Activated CD8-positive, alpha-beta memory T cell treated with anti-CD3 and anti-CD28 coated beads, Interleukin-2, amount 50 U/mL, for 4 hours (primary cell): ENCODE data around the gene IFNA16.
"Not testable (repeated sequence)": the region's sequence is repeated elsewhere in the genome, so short reads cannot be mapped to it uniquely, and the experiment has no call there.

Experiments used
- DNase-seq: peaks from one replicate; pipeline ENCODE4 v3.0.0-alpha.2; 2020

The IFNA16 gene

DNA sequence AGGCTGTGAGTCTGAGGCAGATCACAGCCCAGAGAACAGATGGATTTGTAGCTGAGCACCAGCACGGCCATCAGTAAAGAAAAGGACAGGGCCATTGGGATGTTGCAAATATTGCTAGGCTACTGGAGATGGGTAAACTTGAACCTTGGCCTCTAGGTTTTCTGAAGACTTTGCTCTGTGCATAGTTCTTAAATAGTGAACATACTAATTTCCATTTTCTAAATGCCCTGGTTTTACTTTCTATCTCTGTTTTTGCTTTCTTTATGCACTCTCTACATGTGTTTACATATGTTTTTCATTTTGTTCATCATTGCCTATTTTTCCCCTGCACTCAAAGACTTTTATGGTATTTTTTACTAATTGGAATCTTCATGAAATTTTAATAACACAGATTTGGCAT lies at the start of gene IFNA16:
IFNA16 (minus strand) TSS at position 101 of the 400 bp plus-strand sequence; CDS start at position 95, 6 bp downstream.
- not testable (repeated sequence) for DNase-seq

DNA sequence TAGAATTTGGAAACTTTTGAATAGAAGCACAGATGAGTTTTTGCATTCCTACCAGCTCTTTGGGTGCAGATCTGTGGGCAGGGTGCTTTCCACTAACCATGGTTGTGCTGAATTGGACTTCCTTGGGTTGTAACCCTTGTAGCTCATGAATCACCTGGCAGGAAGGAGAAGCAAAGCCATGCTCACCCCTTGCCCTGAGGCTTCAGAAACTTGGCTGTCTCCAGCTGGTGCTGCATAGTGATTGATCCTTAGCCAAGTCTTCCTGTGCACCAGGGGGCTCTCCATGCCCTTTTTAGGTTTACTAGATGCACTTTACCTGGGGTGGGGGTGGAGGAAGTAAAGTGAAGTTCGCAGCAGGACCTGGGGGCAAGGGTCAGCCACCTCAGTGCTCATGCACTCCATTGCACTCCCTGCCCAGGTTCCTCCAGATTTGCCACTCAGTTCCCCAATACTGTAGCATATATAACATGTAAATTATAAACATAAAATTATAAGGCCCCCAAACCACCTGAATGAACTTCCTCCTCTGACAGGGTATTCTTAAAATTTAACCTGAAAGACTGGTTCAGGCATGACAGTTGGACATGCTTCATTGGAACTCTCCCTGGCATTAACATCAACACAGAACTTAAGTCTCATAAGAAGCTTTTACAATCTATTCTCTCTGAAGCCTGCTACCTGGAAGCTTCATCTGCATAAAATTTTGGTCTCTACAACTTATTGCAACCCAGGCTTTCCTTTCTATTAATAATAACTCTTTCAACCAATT lies 48.5 kb upstream of the IFNA16 start:
- DNase-seq: no peak

GRCh38 chr9:21255538-21256212 lies 38.6 kb upstream of the IFNA16 start:
- no peak for DNase-seq

- no peak for DNase-seq
Observed at GRCh38 chr9:21252721-21253547, 35.8 kb upstream of the IFNA16 start.

- DNase-seq: no peak
Observed at GRCh38 chr9:21251638-21252037, 34.5 kb upstream of the IFNA16 start.

GRCh38 chr9:21251190-21251589 lies 34.1 kb upstream of the IFNA16 start:
- DNase-seq: no peak

DNA sequence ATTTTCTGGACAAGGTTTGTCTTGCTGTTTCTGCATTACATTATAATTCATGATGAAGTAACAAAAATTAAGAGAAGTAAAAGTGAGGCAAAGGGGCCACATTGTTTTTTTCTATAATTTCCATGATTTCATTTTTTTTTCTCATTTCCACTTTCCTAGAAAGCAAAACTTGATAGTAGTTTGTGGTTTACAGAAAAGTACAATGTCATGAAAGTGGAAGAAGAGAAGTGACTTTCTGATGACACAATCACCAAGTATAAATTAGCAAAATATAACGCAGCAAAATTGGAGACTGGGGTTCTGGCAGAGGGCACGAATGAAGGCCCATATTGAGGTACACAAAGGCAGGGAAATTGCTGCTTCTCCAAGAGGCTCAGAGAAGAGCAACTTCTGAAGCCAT lies 27.7 kb upstream of the IFNA16 start:
- no peak for DNase-seq

DNA sequence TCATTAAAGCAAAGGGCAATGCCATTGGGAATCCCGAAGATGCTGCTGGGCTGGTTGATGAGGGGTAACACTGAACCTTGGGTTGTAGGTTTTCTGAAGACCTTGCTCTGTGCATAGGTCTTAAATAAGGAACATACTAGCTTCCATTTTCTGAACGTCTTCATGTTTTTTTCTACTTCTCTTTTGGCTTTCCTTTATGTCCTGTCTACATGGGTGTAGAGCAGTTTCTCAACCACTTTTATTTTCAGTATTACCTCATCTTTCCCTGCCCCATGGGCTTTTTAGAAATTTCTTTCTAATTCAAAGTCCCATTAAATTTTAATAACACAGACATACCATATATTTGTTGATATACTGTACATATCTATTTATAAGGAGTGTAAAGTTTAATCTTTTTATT lies 22.8 kb upstream of the IFNA16 start, which contains the start of gene IFNA14:
IFNA14 (minus strand) TSS at position 95 of the 400 bp plus-strand sequence; CDS start at position 25, 70 bp downstream.
- no peak for DNase-seq

DNA sequence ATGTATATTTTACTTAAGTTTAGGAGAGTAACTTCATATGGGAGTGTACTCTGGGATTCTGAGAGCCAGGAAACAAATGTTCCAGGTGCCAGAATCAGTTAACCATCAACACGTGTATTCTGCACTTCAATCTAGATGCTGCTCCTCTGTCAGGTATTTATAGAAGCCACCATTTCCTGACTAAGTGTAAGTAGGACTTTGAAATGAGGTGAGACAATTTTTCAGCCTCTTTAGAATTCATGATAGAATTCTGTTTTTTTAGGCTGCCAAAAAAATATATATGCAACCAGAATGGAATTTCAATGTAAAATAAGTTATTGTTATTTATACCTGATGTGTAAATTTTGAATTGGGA lies 19.2 kb upstream of the IFNA16 start:
- not testable (repeated sequence) for DNase-seq

DNA sequence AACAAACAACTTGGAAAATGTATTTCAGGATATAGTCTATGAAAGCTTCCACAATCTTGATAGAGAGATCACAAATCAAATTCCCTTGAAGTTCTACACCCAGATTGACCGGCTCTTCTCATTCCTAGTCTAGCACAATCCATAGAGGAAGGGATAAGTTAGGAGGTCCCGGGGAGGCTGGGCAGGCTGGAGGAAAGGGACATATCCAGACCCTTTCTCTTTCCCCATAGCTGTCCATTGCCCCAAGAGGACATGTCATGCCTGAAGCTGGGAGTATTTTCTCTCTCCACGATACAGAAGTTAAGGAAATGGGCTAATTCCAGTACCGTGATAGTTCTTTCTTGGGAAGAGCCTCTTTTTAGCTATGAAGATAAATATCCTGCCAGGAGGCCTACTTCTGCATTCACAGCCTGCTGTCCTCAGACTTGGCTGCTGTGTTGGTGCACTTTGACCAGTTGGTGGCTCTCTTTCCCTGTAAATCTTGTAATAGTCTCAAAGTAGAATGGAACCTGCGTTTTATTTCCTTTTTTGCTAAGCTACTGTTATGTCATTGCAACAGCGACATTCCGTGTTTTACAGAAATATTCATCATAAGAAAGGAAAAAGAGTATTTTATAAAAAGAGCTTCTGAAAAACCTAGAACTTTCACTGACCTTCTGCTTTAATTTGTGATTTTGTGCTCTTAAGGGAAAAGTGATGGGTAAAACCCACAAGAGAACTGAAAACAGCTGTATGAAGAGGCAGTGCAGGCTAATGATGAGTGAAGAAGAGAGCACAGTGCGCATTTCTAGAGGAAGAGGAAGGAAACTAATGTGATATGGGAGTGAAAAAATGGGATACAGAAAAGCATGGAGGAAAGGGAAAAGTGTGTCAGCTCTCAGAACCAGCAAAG lies 18.6 kb upstream of the IFNA16 start:
- peak; percentile 22 for DNase-seq

DNA sequence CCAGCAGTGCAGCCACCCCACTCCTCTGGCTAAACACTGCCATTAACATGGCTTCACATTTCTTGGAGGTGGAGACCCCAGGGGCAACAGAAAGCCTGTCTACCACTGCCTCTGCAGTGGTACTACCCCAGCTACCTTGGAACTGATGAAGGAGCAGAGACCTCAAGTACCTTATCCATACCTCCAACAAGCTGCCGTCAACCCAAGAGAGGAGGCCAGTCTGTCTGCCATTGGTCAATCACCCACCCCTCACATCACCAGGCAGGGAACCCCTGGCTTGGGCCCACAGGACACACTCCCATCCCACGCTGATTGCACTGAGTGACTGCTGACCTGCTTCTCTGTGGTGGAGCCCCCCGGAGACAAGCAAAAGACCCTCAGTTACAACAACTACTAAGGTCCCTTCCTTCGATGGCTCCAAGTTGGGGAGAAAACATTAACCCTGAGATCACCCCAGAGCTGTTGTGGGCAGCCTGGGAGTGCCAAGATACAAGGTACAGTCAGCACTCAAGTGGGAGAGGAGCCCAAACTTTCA lies 17.1 kb upstream of the IFNA16 start:
- no peak for DNase-seq

GRCh38 chr9:21233258-21233657 lies 16.1 kb upstream of the IFNA16 start:
- DNase-seq: no peak

- DNase-seq: no peak
Observed at GRCh38 chr9:21228122-21228521, 11.0 kb upstream of the IFNA16 start, which contains the start of gene IFNA17. Gene IFNA17 (minus strand): TSS chr9:21228222. CDS start chr9:21228173, 49 bp downstream.

DNA sequence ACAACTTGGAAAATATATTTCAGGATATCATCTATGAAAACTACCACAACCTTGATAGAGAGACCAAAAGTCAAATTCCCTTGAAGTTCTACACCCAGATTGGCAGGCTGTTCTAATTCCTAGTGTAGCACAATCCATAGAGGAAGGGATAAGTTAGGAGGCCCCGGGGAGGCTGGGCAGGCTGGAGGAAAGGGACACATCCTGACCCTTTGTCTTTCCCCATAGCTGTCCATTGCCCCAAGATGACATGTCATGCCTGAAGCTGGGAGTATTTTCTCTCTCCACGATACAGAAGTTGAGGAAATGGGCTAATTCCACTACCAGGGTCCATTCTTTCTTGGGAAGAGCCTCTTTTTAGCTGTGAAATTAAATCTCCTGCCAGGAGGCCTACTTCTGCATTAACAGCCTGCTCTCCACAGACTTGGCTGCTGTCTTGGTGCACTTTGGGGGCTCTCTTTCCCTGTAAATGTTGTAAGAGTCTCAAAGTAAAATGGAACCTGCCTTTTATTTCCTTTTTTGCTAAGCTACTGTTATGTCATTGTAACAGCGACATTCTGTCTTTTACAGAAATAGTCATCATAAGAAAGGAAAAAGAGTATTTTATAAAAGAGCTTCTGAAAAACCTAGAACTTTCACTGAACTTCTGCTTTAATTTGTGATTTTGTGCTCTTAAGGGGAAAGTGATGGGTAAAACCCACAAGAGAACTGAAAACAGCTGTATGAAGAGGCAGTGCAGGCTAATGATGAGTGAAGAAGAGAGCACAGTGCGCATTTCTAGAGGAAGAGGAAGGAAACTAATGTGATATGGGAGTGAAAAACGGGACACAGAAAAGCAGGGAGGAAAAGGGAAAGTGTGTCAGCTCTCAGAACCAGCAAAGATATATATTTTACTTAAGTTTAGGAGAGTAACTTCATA lies 3.4 kb downstream of the IFNA16 start:
- not testable (repeated sequence) for DNase-seq

DNA sequence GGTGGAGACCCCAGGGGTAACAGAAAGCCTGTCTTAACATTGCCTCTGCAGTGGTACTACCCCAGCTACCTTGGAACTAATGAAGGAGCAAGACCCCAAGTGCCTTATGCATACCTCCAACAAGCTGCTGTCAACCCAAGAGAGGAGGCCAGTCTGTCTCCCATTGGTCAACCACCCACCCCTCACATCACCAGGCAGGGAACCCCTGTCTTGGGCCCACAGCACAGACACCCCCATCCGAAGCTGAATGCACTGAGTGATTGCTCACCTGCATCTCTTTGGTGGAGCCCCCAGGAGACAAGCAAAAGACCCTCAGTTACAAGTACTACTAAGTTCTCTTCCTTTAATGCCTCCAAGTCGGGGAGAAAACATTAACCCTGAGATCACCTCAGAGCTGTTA lies 5.0 kb downstream of the IFNA16 start:
- DNase-seq: not testable (repeated sequence)

DNA sequence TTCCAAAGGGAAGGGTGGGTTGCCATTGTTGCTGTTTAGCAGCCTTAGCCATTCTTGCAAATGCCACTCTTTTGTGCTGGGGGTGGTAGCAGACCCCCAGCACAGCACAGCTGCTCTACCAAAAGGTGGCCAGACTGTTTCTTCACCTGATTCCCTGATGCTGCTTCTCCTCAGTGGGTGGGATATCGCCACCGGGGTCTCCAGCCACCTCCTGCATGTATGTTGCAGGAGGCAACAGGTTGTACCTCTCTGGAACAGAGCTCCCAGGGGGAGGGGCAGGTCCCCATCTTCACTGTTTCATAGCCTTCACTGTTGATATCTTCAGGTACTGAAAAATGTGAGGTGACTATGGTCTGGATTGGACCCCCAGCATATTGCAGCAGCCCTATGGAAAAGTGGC lies 6.3 kb downstream of the IFNA16 start:
- DNase-seq: not testable (repeated sequence)

GRCh38 chr9:21210311-21210710 lies 6.8 kb downstream of the IFNA16 start:
- DNase-seq: no peak

- DNase-seq: not testable (repeated sequence)
Observed at GRCh38 chr9:21207043-21207442, 10.1 kb downstream of the IFNA16 start, which contains the start of gene IFNA10. Gene IFNA10 (minus strand): TSS chr9:21207143. CDS start chr9:21207097, 46 bp downstream.

DNA sequence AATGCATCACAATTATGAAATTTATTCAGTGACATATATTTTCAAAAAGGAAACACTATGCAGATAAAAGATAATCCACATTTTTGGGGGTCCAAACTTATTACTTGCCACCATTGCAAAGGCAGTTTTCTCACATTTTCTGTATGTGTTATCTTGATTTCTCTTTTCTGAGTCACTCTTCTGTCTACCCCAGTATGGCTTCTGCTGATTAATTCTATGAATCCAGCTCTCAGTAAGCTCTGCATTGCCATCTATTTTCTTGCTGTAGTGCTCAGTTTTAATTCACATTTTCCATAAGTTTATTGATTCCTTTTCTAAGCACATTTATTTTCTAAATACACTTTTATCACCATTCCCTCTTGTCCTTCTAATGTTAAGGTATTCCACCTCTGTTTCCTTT lies 11.9 kb downstream of the IFNA16 start:
- DNase-seq: no peak

- DNase-seq: not testable (repeated sequence)
Observed at GRCh38 chr9:21202105-21202504, 15.0 kb downstream of the IFNA16 start, which contains the start of gene IFNA7. Gene IFNA7 (minus strand): TSS chr9:21202205. CDS start chr9:21202165, 40 bp downstream.
